Peyer's patch (tissue), 4 donors: ENCODE results near the gene CBX5. TPM values are rescaled to one million over a fixed set of nuclear protein-coding genes. Genes with fewer than 3 reads are reported as not detected.

Source experiments
- DNase-seq, 3 donors: peaks; one replicate each; pipeline ENCODE4 v3.0.0-alpha.2; 2017 to 2019
- H3K27ac ChIP-seq, 4 donors: fragments of 200-600 bp; sonication (generic); one replicate each; pipeline ENCODE4 v1.5.1; 2016 to 2019
- H3K27me3 ChIP-seq, 2 donors: fragments of 200-600 bp; sonication (generic); one replicate each; pipeline ENCODE4 v1.5.1; 2019
- H3K36me3 ChIP-seq, 3 donors: fragments of 200-600 bp; sonication (generic); one replicate each; pipeline ENCODE4 v1.5.1; 2016 to 2019
- H3K4me1 ChIP-seq, 4 donors: fragments of 200-600 bp; sonication (generic); one replicate each; pipeline ENCODE4 v1.5.1; 2016 to 2019
- H3K4me3 ChIP-seq, 4 donors: fragments of 200-600 bp; sonication (generic); 1 replicate in 3 of 4; 2 replicates in 1 of 4; pipeline ENCODE4 v1.5.1; 2016 to 2019; ENCODE audit warnings: mild to moderate bottlenecking in 1 of 4
- H3K9me3 ChIP-seq, 4 donors: fragments of 200-600 bp; sonication (generic); one replicate each; pipeline ENCODE4 v1.5.1; 2016 to 2019; ENCODE audit warnings: mild to moderate bottlenecking in 1 of 4
- CTCF ChIP-seq, 6 experiments: fragments of 450-650 bp in 4 of 6; fragments of 200-600 bp in 2 of 6; sonication (generic) in 1 of 6; IDR thresholded peaks; one replicate each; pipeline ENCODE4 v1.5.1; 2017 to 2019; ENCODE audit warnings: antibody characterized with exemption in 6 of 6, mild to moderate bottlenecking in 3 of 6, moderate library complexity in 1 of 6
- POLR2A ChIP-seq, 2 donors: fragments of 450-650 bp; IDR thresholded peaks; one replicate each; pipeline ENCODE4 v1.5.1; 2017; ENCODE audit warnings: antibody characterized with exemption in 2 of 2, mild to moderate bottlenecking in 2 of 2, moderate library complexity in 2 of 2
- total RNA-seq, 4 donors: library from RNA; depleted of rRNA; stranded (reverse); fragments of >200 nt; gene quantifications; one replicate each; pipeline ENCODE4 v1.1.0, GENCODE V29; 2016

The CBX5 gene
- total RNA-seq, 4 donors from 2014 or later = 14.9 to 33.0 (median 20.4) TPM

GRCh38 chr12:54266852-54267251 is 13.1 kb downstream of the CBX5 start:
- peaks cover 0 to 5% (median 0%) of the 10 kb centered on the region in 4 donors for H3K4me1 ChIP-seq
- H3K36me3 ChIP-seq = no peaks in the 10 kb centered on the region
- DNase-seq = no peak
- H3K27ac ChIP-seq = no peak overlapping the region
- H3K4me3 ChIP-seq = no peak overlapping the region
- H3K9me3 ChIP-seq = no peaks in the 10 kb centered on the region
- TF ChIP-seq CTCF (IDR thresholded peaks at IDR 0.05) (no peak), POLR2A (IDR thresholded peaks at IDR 0.05) (no peak)
- no peaks in the 10 kb centered on the region for H3K27me3 ChIP-seq

- H3K4me3 ChIP-seq = no peak overlapping the region
- TF ChIP-seq POLR2A (IDR thresholded peaks at IDR 0.05) = no peak
- TF ChIP-seq CTCF (IDR thresholded peaks at IDR 0.05) = no peak
- no peak overlapping the region for H3K27ac ChIP-seq
- no peak for DNase-seq
- no peaks in the 10 kb centered on the region for H3K27me3 ChIP-seq
- H3K4me1 ChIP-seq = peaks cover 0 to 5% (median 0%) of the 10 kb centered on the region in 4 donors
- H3K9me3 ChIP-seq = no peaks in the 10 kb centered on the region
- no peaks in the 10 kb centered on the region for H3K36me3 ChIP-seq
Measured at GRCh38 chr12:54265364-54265812, 14.5 kb downstream of the CBX5 start.

GRCh38 chr12:54262403-54262925 is 17.5 kb downstream of the CBX5 start:
- Histone ChIP-seq H3K4me1 (peaks cover 0 to 19% (median 0%) of the 10 kb centered on the region in 4 donors), H3K27me3 (no peaks in the 10 kb centered on the region), H3K4me3 (no peak overlapping the region), H3K27ac (no peak overlapping the region), H3K9me3 (no peaks in the 10 kb centered on the region), H3K36me3 (no peaks in the 10 kb centered on the region)
- DNase-seq = no peak
- TF ChIP-seq CTCF (IDR thresholded peaks at IDR 0.05) (no peak), POLR2A (IDR thresholded peaks at IDR 0.05) (no peak)

GRCh38 chr12:54261815-54262402 is 18.0 kb downstream of the CBX5 start:
- no peak for DNase-seq
- H3K27ac ChIP-seq = no peak overlapping the region
- H3K4me3 ChIP-seq = no peak overlapping the region
- TF ChIP-seq POLR2A (IDR thresholded peaks at IDR 0.05) = no peak
- no peak for TF ChIP-seq CTCF (IDR thresholded peaks at IDR 0.05)
- peaks cover 0 to 19% (median 0%) of the 10 kb centered on the region in 4 donors for H3K4me1 ChIP-seq
- H3K9me3 ChIP-seq = no peaks in the 10 kb centered on the region
- H3K27me3 ChIP-seq = no peaks in the 10 kb centered on the region
- peaks cover 0 to 1% (median 0%) of the 10 kb centered on the region in 3 donors for H3K36me3 ChIP-seq

GRCh38 chr12:54259194-54260011 is 20.5 kb downstream of the CBX5 start:
- Histone ChIP-seq H3K27me3 (no peaks in the 10 kb centered on the region), H3K4me3 (peak overlapping the region in 2 of 4 donors; percentile 23 to 46), H3K9me3 (no peaks in the 10 kb centered on the region), H3K36me3 (peaks cover 0 to 12% (median 0%) of the 10 kb centered on the region in 3 donors), H3K4me1 (peaks cover 0 to 19% (median 0%) of the 10 kb centered on the region in 4 donors), H3K27ac (peak overlapping the region in 2 of 4 donors; percentile 3 to 62)
- no peak for TF ChIP-seq CTCF (IDR thresholded peaks at IDR 0.05)
- TF ChIP-seq POLR2A (IDR thresholded peaks at IDR 0.05) = no peak
- DNase-seq = peak in 2 of 3 donors; percentile 58 to 69
